SIG-M5 treated with dmso at 0.1 percent for 504 hours (cell line): ENCODE results near the gene PFDN2.
A peak's percentile ranks its signal among the peaks of the same experiment; 100 is the strongest.

Experiments used
- DNase-seq: peaks from one replicate; lab custom pipeline; 2025; ENCODE audit not compliant: unreplicated experiment; lab: John Stamatoyannopoulos, UW

PFDN2 gene

DNA sequence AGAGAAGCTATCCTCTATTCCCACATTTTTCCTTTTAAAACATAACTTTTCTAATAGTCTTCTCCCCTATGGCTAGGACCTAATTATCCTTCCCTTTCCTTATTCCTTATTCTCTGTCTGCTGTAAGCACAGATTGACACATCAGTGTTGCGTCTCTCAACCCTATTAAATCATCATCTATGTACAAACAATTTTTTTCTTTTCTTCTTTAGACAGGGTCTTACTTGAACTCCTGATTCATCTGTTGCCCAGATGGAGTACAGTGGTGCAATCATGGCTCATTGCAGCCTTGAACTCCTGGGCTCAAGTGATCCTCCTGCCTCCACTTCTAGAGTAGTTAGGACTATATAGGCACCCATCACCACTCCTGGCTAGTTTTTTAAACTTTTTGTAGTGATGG lies 11.4 kb downstream of the PFDN2 start:
- no peak for DNase-seq

DNA sequence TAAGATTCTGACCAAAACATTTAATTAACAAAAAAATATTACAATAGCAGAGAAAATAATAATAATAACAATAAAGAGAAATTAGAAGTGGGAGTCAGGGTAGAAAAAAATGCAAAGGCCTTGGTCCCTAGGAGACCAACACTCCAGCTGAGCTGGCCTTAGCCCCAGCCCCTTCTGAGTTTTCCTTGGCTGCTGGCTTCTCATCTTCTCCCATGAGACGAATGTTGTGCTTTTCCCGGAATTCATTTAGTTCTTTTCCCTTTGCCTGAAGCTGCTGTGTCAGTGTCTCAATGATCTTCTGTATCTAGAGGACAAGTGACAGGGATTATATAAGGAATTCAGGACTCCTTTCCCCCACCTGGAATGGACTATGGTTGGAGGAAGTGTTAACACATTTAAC lies 17.3 kb downstream of the PFDN2 start:
- DNase-seq, result no peak

DNA sequence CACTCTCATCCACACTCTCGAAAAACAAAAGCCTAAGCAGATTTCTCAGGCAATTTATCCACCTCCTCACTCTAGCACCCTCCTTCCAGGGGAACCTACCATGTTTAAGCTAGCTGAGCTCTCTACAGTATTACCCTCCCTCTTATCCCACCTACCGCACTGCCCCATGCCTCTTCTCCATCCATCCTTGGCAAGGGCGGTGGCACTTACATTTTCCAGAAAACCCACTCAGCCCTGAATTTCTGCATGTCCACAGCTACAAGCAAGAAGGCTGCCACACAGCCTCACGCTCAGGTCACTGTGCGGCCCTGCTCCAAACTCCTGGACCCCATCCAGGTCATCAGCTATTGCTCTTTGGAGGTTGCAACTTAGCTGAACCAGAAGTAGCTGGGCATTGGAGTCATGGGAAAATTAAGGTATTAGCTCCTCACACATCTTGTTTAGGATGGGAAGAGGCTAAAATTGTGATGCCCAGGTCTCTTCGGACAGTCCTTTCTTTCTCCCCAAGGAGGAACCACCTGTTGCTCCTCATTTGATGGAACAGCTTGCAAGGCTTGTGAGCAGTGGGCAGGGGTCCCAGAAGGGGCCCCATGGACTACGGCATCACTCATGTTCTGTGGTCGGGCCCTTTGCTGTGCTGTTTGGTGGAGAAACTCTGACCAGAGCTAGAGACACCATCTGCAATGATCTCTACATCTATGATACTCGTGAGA lies 18.6 kb downstream of the PFDN2 start:
- no peak for DNase-seq

- no peak for DNase-seq
These were observed 19.4 kb downstream of the PFDN2 start, which contains the start of gene KLHDC9 for GRCh38 chr1:161098210-161099068. TSS of gene KLHDC9 (plus strand) at chr1:161098361. CDS start at chr1:161098536, 175 bp downstream.

DNA sequence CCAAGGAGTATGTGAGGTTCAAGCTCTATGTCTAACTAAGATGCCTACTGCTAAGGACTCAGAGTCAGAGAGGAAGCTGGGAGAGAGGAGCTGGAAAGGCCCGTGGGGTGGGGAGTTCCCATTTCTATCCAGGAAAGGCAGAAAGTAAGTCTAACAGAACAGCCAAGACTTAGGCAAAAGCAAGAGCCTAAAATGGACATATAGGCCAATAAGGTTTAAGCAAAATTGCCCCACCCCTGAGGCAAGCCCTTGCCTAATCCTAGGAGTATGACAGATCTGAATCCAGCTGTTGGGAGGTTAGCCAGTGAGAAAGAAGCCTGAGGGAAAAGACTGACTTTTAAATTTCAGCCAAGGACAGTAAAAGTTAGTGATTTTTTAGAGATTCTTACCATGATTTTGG lies 21.3 kb downstream of the PFDN2 start:
- DNase-seq, result peak; percentile 35

DNA sequence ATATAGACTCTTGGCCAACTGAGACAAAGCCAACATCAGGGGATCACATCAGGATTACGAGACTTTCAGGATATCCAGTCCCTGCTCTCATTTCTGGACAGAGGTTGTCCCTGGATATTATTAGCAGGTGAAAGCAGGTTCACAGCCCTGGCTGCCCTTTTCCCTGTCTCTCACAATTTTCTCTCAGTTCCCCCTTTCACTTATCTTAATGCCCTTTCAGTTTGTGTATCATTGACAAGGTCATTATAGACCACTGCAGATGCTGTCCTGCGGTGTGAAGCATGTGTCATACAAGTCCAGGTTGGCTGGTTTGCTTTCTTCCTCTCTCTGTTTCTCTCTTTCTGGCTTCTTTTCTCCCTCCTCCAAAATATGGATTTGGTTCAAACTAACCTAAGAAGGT lies 21.8 kb downstream of the PFDN2 start:
- DNase-seq, result no peak

DNA sequence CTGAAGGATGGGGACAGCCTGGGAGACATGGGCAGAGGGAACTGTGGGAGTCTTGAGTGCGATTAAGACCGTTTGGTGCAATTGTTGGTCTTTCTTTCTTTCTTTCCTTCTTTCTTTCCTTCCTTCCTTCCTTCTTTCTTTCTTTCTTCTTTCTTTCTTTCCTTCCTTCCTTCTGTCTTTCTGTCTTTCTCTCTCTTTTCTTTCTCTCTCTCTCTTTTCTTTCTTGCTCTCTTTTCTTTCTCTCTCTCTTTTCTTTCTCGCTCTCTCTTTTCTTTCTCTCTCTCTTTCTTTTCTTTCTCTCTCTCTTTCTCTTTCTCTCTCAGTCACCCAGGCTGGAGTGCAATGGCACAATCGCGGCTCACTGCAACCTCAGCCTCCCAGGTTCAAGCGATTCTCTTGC lies 22.6 kb downstream of the PFDN2 start:
- no peak for DNase-seq

- no peak for DNase-seq
These were observed 23.4 kb downstream of the PFDN2 start for GRCh38 chr1:161094481-161094880.

DNA sequence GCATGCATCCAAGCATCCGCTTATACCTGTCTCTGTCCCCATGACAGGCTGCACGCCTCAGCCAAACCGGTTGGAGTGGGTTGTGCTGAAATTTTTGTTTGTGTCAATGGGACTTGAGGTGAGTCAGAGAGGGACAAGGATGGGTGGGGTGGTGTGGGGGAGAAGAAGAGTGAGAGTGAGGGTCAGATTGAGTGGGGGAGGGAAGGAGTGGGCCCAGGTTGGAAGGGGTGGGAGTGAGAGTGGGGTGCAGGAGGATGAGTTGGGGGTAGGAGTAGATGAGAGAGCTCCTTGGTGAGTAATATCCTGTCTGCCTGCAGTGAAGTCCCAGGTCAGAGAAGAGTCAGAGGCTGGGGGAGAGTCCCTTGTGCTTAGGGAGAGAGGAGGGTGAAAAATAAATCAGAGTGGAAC lies 25.2 kb downstream of the PFDN2 start:
- DNase-seq, result no peak

DNA sequence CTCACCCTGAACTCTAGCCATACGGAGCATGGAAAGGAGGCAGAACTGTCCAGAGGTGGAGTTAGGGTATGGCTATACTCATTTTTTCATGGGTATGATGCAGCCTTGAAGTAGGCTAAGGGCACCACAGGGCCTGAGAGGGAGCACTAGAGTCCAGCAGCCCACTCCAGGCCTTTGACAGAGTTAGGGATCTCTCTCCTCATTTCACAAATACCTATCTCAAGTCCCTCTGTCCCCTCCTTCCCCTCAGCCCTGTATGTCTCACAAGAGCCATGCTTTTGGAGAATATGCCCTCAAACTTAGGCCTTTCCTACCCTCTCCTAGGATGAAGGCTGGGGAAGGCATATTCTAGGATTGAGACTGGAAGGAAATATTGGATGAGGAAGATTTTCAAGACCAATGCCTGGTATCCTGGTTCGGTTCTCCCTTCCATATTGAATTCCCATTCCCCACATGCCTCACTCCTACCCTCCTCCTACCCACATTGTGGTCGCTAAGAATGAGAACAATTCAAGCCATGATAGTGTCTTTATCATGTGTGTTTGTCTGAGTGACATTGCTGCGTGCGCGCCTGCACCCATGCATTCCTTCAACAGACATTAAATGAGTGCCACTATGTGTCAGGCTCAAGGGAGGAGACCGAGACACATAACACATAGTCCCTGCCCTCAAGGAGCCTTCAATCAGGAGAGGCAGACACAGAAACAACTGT lies 25.9 kb downstream of the PFDN2 start:
- DNase-seq, result no peak

DNA sequence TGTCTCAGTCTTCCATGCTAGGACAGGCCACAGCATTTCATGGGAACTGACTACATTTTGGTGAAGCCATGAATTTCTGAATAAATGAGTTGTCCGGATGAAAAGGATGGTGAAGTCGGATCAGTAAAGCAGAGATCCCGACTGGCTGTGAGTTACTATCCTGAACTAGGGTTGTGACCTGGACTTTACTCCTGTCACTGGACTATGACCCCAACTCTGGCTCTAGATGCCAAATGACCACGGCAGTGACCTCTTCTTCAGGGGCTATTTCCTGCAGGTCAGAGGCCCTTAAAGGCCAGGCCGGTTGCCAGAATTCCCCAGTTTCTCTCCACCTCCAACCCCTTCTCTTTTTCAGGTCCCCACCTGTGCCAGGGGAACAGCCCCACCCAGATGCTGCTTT lies 26.7 kb downstream of the PFDN2 start:
- no peak for DNase-seq

- no peak for DNase-seq
These were observed 27.2 kb downstream of the PFDN2 start for GRCh38 chr1:161090617-161091016.

DNA sequence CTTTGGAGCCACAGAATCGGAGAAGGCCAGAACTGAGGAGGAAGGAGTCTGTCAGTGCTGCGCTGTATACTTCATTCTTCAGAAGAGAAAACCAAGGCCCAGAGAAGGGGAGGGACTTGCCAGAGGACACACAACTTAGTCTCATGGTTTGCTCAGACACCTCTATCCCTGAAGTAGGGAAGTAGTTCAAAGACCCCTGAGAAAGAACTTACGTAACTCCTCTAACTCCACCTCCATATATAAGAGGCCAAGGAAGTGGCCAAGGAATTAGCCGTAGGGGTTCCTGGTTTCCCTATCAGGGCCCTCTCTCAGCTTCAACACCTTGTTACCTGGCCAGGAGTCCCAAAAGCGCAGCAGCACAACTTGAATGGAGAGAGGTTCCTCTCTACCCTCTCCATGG lies 27.9 kb downstream of the PFDN2 start:
- no peak for DNase-seq

DNA sequence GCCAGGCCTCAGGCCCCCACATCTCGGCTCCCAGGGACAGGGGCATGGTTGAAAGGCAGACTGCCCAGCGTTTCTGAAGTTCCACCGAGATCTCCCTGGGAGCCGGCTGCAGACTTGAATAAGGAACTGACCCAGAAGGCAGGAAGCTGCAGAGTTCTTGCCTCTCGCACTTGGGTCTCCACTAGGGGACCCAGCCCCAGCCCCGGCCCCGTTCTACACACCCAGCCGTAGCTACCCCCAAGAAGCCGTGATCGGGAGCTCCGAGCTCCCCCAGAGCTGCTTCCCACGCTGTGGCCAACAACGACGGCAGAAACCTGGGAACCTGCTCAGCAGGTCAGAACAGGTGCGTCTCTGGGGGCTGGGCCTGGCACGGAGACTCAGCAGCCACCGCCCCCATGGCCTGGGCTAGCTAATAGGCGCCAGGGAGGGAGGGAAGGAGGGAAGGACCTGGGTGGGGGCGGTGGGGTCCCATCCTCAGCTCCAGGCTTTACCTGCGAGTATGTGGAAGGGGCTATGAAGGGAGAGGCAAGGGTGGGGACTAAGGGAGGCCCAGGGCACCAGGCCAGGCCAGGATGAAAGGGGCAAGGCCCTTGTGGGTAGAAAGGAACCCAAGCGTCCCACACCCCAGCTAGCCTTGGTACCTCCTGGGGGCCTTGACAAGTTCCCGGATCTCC lies 28.4 kb downstream of the PFDN2 start, which contains the start of gene NECTIN4:
Gene NECTIN4, minus strand, starts transcription at position 308 of the 674 bp plus-strand sequence. Its CDS starts 262 bp downstream, at position 46.
- DNase-seq, result no peak

- no peak for DNase-seq
These were observed 29.2 kb downstream of the PFDN2 start for GRCh38 chr1:161088587-161089110.

- DNase-seq, result no peak
These were observed 31.4 kb downstream of the PFDN2 start for GRCh38 chr1:161086457-161086856.

GRCh38 chr1:161085165-161085564 lies 32.7 kb downstream of the PFDN2 start:
- no peak for DNase-seq

DNA sequence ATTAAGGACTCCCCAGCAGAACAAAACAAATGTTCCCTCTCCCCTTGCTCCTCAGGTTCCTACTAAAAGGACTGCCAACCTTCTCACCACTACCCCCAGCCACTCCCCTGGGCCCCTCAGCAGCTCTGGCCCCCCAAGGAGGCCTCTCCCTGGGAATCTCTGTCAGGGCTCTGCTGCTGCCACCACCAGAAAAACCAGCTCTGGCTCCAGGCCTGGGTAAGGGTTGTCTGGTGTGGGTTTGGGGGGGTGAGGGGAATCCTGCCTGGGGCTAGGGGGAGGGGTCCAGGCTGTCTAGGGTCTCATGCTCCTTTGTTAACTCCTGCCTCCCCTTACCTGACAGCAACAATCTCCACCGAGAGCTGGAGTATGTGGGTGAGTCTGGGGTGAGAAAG lies 33.2 kb downstream of the PFDN2 start:
- no peak for DNase-seq

DNA sequence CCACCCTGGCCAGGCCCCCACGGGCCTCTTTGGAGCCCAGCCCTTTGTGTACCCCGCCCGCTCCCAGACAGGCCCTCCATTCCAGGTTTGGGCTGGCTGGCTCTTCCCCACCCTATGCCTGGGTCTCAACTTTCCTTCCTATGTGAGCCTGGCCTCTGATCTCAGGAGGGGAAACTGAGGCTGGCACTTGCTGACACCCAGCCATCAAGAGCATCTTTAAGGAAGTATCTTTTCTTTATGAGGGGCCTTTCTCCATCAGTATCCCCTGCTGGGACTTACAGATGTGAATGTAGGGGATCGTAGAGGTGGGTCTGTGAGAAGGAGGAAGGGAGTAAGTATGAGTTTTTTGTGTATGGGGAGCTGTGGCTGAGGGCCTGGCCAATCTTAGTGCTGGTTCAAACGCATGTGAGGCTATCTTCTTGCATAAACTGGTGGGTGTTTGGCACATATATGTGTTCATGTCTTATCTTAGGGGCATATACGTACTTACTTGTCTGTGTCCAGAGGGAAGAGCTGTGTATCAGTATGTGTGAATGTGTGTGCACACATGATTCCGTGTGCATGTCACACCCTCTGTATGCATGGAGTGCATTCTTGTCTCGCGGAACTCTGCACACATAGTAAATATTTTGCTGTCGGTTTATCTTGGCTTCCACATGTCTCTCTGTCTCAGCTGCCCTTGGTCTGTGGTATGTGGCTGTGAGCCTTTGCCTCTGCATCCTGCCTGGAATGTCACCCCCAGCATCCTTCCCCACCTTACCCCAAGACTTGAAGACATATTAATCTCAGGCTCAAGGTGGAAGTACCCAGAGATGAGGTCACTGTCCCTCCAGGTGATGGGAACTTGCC lies 33.9 kb downstream of the PFDN2 start:
- peak; percentile 28 for DNase-seq
